Spleen (tissue), 11 donors: Measurements from ENCODE around the gene MXRA8. TPM values are rescaled to one million over a fixed set of nuclear protein-coding genes. Genes with fewer than 3 reads are reported as not detected.

Source experiments
- DNase-seq: peaks from one replicate; pipeline ENCODE4 v3.0.0-alpha.2; 2020
- H3K27ac ChIP-seq, 8 donors: fragments of 200-600 bp; sonication (generic) in 7 of 8; 1 replicate in 4 of 8; 2 replicates in 4 of 8; pipeline versions ENCODE4 v1.5.0 to v1.8.0; 2016 to 2021; ENCODE audit warnings: inconsistent platforms in 4 of 8, mild to moderate bottlenecking in 4 of 8, moderate library complexity in 1 of 8
- H3K27me3 ChIP-seq, 7 donors: fragments of 200-600 bp; sonication (generic) in 6 of 7; replicated peaks in 1 of 7; 1 replicate in 4 of 7; 2 replicates in 3 of 7; pipeline versions ENCODE4 v1.5.0 to v1.8.0; 2016 to 2021; ENCODE audit warnings: inconsistent platforms in 3 of 7, mild to moderate bottlenecking in 1 of 7
- H3K36me3 ChIP-seq, 6 donors: fragments of 200-600 bp; sonication (generic) in 5 of 6; 1 replicate in 4 of 6; 2 replicates in 2 of 6; pipeline versions ENCODE4 v1.5.0 to v1.8.0; 2016 to 2021; ENCODE audit warnings: inconsistent platforms in 2 of 6
- H3K4me1 ChIP-seq, 6 donors: fragments of 200-600 bp; sonication (generic) in 5 of 6; 1 replicate in 3 of 6; 2 replicates in 3 of 6; pipeline versions ENCODE4 v1.5.0 to v1.8.0; 2016 to 2021; ENCODE audit warnings: inconsistent platforms in 3 of 6
- H3K4me3 ChIP-seq, 8 donors: fragments of 200-600 bp; sonication (generic) in 7 of 8; 1 replicate in 4 of 8; 2 replicates in 4 of 8; pipeline versions ENCODE4 v1.5.0 to v1.8.0; 2016 to 2021; ENCODE audit warnings: inconsistent platforms in 4 of 8, mild to moderate bottlenecking in 4 of 8, moderate library complexity in 2 of 8
- H3K9me3 ChIP-seq, 8 donors: fragments of 200-600 bp; sonication (generic) in 7 of 8; 1 replicate in 4 of 8; 2 replicates in 4 of 8; pipeline versions ENCODE4 v1.5.0 to v1.8.0; 2016 to 2021; ENCODE audit warnings: inconsistent platforms in 4 of 8
- POLR2A ChIP-seq, 3 donors: fragments of 450-650 bp; IDR thresholded peaks; one replicate each; pipeline ENCODE4 v1.5.1; 2017; ENCODE audit warnings: antibody characterized with exemption in 3 of 3, mild to moderate bottlenecking in 1 of 3
- POLR2AphosphoS5 ChIP-seq, 3 donors: sonication (generic); formaldehyde crosslinking; IDR thresholded peaks; one replicate each; pipeline ENCODE4 v1.5.1; 2017; ENCODE audit warnings: antibody characterized with exemption in 3 of 3
- WGBS, 5 donors: extraction: QIAGEN DNeasy Blood & Tissue Kit in 3 of 5; methylation state at CpG; one replicate each; pipeline versions ENCODE4 v1.1.5 to v1.1.7; 2013 to 2018; 5-methylcytosine and 5-hydroxymethylcytosine counted together
- intact Hi-C: fragments of 100-400 bp; cut with DNase I; formaldehyde crosslinking; loops from one replicate; pipeline ENCODE4 v1.15.0; 2023; ENCODE audit warnings: low total_unique reads
- polyA plus RNA-seq, 3 donors: library from polyadenylated mRNA; stranded (reverse); fragments of 200-250 nt; gene quantifications; one replicate each; pipeline ENCODE4 v1.2.1, GENCODE V29; 2013
- total RNA-seq, 7 donors: library from RNA; depleted of rRNA in 3 of 7; stranded (reverse); fragments of >200 nt in 3 of 7; fragmentation: NEBNext Ultra II Directional in 4 of 7; extraction: Animal tissue kit (Norgen Biotek cat#: 25700) in 4 of 7; gene quantifications; one replicate each; pipeline versions ENCODE4 v1.1.0 to v1.2.1, GENCODE V29; 2016 to 2021
- TF ChIP-seq, protein P1 (sequence below), 11 experiments: fragments of 200-600 bp in 7 of 11; fragments of 450-650 bp in 4 of 11; sonication (generic) in 4 of 11; IDR thresholded peaks in 8 of 11; conservative IDR thresholded peaks in 3 of 11; 1 replicate in 7 of 11; 2 replicates in 4 of 11; pipeline versions ENCODE4 v1.4.0 to v1.8.0; 2016 to 2021; ENCODE audit warnings: antibody characterized with exemption in 11 of 11, inconsistent platforms in 4 of 11, mild to moderate bottlenecking in 1 of 11
- donor health status: healthy with polysubstance abuse.
- donor health status: DM: no; HTN: no; CAD: no; lungs with moderate emphysema.
- donor health status: DM: no; HTN: no; CAD: no.
- donor health status: Bipolar disorder and iron deficiency.
- donor health status: healthy.
- donor health status: DM: no; HTN: no; CAD: no.
- donor health status: DM: yes; HTN: yes; CAD: no.

Gene MXRA8
- total and polyA plus RNA-seq, 10 donors = 25.9 to 71.7 (median 47.1) TPM

DNA sequence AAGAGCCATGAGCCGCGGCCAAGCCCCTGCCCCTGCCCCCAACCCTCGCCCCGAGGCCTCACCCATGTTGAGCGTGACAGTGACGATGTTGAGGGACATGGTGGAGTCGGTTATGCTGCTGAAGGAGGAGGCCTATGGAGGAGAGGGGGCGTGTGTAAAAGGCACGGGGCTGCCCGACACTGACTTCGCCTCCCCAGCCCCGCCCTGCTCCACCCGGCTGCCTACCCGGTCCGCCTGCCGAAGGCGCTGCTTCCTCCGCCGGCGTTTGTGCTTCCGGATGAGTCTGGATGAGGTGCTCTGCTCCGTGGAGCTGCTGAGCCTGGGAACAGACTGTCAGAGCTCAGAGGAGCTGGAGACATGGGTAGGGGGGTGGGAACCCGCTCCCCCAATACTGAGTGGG, 18.2 kb downstream of the MXRA8 start:
- Histone ChIP-seq H3K4me1 (peaks cover 0 to 16% (median 5%) of the 10 kb centered on the region in 6 donors), H3K27me3 (no peaks in the 10 kb centered on the region), H3K4me3 (no peak overlapping the region), H3K27ac (no peak overlapping the region), H3K36me3 (peaks cover 0 to 67% (median 19%) of the 10 kb centered on the region in 6 donors), H3K9me3 (no peaks in the 10 kb centered on the region)
- 87 to 96% (median 90%) methylated on average over 15 to 23 of the region's 23 CpGs for WGBS, 5 donors
- no peak for TF ChIP-seq POLR2A (IDR thresholded peaks at IDR 0.05)
- TF ChIP-seq POLR2AphosphoS5 (IDR thresholded peaks at IDR 0.05) = no peak
- TF ChIP-seq, protein P1, sequence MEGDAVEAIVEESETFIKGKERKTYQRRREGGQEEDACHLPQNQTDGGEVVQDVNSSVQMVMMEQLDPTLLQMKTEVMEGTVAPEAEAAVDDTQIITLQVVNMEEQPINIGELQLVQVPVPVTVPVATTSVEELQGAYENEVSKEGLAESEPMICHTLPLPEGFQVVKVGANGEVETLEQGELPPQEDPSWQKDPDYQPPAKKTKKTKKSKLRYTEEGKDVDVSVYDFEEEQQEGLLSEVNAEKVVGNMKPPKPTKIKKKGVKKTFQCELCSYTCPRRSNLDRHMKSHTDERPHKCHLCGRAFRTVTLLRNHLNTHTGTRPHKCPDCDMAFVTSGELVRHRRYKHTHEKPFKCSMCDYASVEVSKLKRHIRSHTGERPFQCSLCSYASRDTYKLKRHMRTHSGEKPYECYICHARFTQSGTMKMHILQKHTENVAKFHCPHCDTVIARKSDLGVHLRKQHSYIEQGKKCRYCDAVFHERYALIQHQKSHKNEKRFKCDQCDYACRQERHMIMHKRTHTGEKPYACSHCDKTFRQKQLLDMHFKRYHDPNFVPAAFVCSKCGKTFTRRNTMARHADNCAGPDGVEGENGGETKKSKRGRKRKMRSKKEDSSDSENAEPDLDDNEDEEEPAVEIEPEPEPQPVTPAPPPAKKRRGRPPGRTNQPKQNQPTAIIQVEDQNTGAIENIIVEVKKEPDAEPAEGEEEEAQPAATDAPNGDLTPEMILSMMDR (IDR thresholded peaks at IDR 0.05 in 8 of 11, conservative IDR thresholded peaks at IDR 0.05 in 3 of 11) = no peak
- DNase-seq = no peak
- intact Hi-C loops = no loop called here

DNA sequence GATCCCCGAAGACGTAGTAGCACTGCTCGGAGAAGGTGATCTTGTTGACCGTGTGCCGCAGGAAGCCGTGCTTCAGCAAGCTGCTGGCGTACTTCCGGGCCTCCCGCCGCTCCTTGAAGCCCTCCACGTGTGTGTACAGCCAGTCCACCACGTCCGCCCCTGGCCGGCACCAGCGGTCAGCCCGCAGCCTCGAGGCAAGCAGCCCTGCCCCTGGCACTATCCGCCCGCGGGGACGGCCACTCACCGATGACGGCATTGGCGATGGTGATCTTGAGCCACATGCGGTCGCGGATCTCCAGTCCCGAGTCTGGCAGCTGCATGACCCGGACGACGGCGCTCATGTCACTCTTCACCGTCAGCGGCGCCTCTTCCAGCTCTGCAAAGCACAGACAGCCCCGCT, 20.1 kb downstream of the MXRA8 start:
- no peak for TF ChIP-seq POLR2AphosphoS5 (IDR thresholded peaks at IDR 0.05)
- no peak for TF ChIP-seq POLR2A (IDR thresholded peaks at IDR 0.05)
- TF ChIP-seq, protein P1 (IDR thresholded peaks at IDR 0.05 in 8 of 11, conservative IDR thresholded peaks at IDR 0.05 in 3 of 11) = no peak
- 92 to 97% (median 96%) methylated on average over 4 to 36 of the region's 36 CpGs for WGBS, 5 donors
- no peak overlapping the region for H3K27ac ChIP-seq
- no peaks in the 10 kb centered on the region for H3K9me3 ChIP-seq
- peaks cover 0 to 19% (median 4%) of the 10 kb centered on the region in 6 donors for H3K4me1 ChIP-seq
- no peaks in the 10 kb centered on the region for H3K27me3 ChIP-seq
- intact Hi-C loops = no loop called here
- H3K36me3 ChIP-seq = peaks cover 0 to 67% (median 19%) of the 10 kb centered on the region in 6 donors
- no peak overlapping the region for H3K4me3 ChIP-seq
- DNase-seq = no peak

DNA sequence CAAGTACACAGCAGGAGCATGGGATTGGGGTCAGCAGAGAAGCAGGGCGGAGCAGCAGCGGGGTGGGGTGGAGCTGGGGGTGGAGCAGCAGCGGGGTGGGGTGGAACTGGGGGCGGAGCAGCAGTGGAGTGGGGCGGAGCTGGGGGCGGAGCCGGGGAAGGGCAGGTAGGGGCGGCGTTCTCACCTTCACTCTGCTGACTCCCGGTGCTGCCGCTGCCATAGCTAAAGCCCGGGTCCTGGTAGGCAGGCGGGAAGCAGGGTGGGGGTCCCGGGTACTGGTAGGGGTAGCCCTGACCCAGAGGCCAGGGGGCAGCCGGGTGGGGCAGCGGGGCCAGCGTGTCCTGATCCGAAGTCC, 20.6 kb downstream of the MXRA8 start:
- peaks cover 0 to 67% (median 19%) of the 10 kb centered on the region in 6 donors for H3K36me3 ChIP-seq
- intact Hi-C loops = no loop called here
- WGBS, 5 donors = 82 to 95% (median 91%) methylated on average over 14 to 18 of the region's 18 CpGs
- no peak overlapping the region for H3K4me3 ChIP-seq
- TF ChIP-seq POLR2AphosphoS5 (IDR thresholded peaks at IDR 0.05) (no peak), POLR2A (IDR thresholded peaks at IDR 0.05) (no peak)
- TF ChIP-seq, protein P1 (IDR thresholded peaks at IDR 0.05 in 8 of 11, conservative IDR thresholded peaks at IDR 0.05 in 3 of 11) = no peak
- H3K9me3 ChIP-seq = no peaks in the 10 kb centered on the region
- DNase-seq = no peak
- peaks cover 0 to 19% (median 4%) of the 10 kb centered on the region in 6 donors for H3K4me1 ChIP-seq
- no peaks in the 10 kb centered on the region for H3K27me3 ChIP-seq
- no peak overlapping the region for H3K27ac ChIP-seq

DNA sequence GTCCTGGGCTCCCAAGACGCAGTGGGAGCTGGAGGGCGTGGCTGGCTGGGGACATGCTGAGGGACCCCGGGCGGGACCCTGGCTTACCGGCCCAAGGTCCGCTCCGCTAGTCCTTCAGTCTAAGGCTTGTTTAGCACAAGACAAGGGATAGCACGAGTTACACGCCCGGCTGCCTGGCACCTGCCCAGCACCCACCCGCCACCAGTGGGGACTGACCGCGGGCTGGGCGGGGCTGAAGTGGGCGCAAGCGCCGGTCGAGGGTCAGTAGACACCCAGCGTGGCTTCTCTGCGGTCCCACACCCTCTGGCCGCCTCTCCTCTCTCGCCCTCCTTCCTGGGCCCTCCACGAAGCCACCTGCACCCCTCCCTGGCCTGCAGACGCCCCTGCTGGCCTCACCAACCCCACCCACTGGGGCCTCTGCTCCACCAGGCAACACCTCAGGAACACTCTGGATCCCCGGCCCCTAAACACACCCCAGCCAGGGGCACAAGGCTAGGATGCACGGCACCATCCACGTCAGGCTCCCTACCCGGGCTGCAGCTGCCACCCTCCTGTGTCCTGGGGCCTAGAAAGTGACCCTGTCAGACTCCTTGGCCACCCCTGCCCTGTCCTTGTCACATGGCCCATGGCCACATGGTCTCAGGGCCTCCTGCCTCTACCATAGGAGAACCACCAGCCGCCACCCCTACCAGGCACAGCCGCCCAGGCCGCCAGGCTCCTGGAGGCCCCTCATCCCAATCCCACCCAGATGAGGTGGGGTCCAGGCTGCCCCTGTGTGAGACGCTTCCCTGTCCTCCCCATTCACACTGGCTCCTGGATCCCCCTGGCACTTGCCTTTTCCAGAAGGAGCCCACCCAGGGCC, 21.2 kb downstream of the MXRA8 start:
- Histone ChIP-seq H3K4me3 (no peak overlapping the region), H3K4me1 (peaks cover 0 to 19% (median 4%) of the 10 kb centered on the region in 6 donors), H3K27me3 (no peaks in the 10 kb centered on the region), H3K27ac (no peak overlapping the region), H3K9me3 (no peaks in the 10 kb centered on the region), H3K36me3 (peaks cover 0 to 64% (median 19%) of the 10 kb centered on the region in 6 donors)
- DNase-seq = no peak
- TF ChIP-seq POLR2AphosphoS5 (IDR thresholded peaks at IDR 0.05) = no peak
- no peak for TF ChIP-seq POLR2A (IDR thresholded peaks at IDR 0.05)
- TF ChIP-seq, protein P1 (IDR thresholded peaks at IDR 0.05 in 8 of 11, conservative IDR thresholded peaks at IDR 0.05 in 3 of 11) = no peak
- intact Hi-C loops = no loop called here
- WGBS, 5 donors = 93 to 98% (median 96%) methylated on average over 25 to 32 of the region's 32 CpGs
